Motor neuron (in vitro differentiated cells): Measurements from ENCODE around the gene VASP. TPM values are rescaled to one million over a fixed set of nuclear protein-coding genes. Genes with fewer than 3 reads are reported as not detected.

Source experiments
- total RNA-seq, 8 experiments: library from RNA; unstranded; fragments of 300-600 nt; gene quantifications; 2 replicates each; pipeline versions ENCODE4 v1.2.3 to v1.2.4, GENCODE V29; 2022

VASP gene
- total RNA-seq, 8 experiments from 2014 or later = 11.6 to 52.1 (median 23.7) TPM

Other genes with a start within 250 kb of the VASP start
- gene CKM, start 184.6 kb upstream of the VASP start, total RNA-seq = under 1 TPM in 5 of 8 experiments, not detected in 3; 0.11 to 0.50 (median 0.28) TPM
- gene KLC3, start 166.7 kb upstream of the VASP start, total RNA-seq = 1 to 10 TPM in 1 of 8 experiments, under 1 TPM in 6, not detected in 1; 0.16 to 1.9 (median 0.42) TPM
- 10 to 100 TPM; 12.3 to 49.2 (median 22.2) TPM for gene ERCC2, start 136.9 kb upstream of the VASP start, total RNA-seq
- gene PPP1R13L, start 102.4 kb upstream of the VASP start, total RNA-seq = 1 to 10 TPM in 5 of 8 experiments, under 1 TPM in 3; 0.67 to 4.2 (median 1.5) TPM
- 10 to 100 TPM in 1 of 8 experiments, 1 to 10 TPM in 7; 2.7 to 10.7 (median 5.2) TPM for gene POLR1G, start 100.8 kb upstream of the VASP start, total RNA-seq
- gene ERCC1, start 83.6 kb upstream of the VASP start, total RNA-seq = 10 to 100 TPM; 38.4 to 82.0 (median 71.5) TPM
- gene FOSB, start 39.5 kb upstream of the VASP start, total RNA-seq = 10 to 100 TPM in 1 of 8 experiments, 1 to 10 TPM in 7; 1.6 to 16.8 (median 4.0) TPM
- gene RTN2, start 10.4 kb upstream of the VASP start, total RNA-seq = 10 to 100 TPM in 7 of 8 experiments, 1 to 10 TPM in 1; 3.6 to 44.6 (median 25.0) TPM
- 1 to 10 TPM in 5 of 8 experiments, under 1 TPM in 3; 0.64 to 4.6 (median 1.2) TPM for gene PPM1N, start 9.0 kb upstream of the VASP start, total RNA-seq
- 10 to 100 TPM in 1 of 8 experiments, 1 to 10 TPM in 7; 3.0 to 10.2 (median 6.4) TPM for gene OPA3, start 77.3 kb downstream of the VASP start, total RNA-seq
- gene GPR4, start 94.7 kb downstream of the VASP start, total RNA-seq = under 1 TPM in 7 of 8 experiments, not detected in 1; 0.05 to 0.85 (median 0.35) TPM
- 10 to 100 TPM; 11.7 to 49.2 (median 24.6) TPM for gene EML2, start 131.9 kb downstream of the VASP start, total RNA-seq
- 1 to 10 TPM in 6 of 8 experiments, under 1 TPM in 2; 0.20 to 8.7 (median 3.9) TPM for gene GIPR, start 160.7 kb downstream of the VASP start, total RNA-seq
- gene SNRPD2, start 184.5 kb downstream of the VASP start, total RNA-seq = 100 to 1,000 TPM; 501 to 723 (median 595) TPM
- 10 to 100 TPM in 1 of 8 experiments, 1 to 10 TPM in 7; 3.7 to 18.1 (median 6.4) TPM for gene QPCTL, start 185.2 kb downstream of the VASP start, total RNA-seq
- 10 to 100 TPM in 3 of 8 experiments, 1 to 10 TPM in 5; 6.4 to 24.3 (median 8.9) TPM for gene FBXO46, start 223.4 kb downstream of the VASP start, total RNA-seq
- under 1 TPM in 2 of 8 experiments, not detected in 6; 0.09 to 0.24 TPM for gene MEIOSIN, start 226.0 kb downstream of the VASP start, total RNA-seq